Stimulated activated CD8-positive, alpha-beta memory T cell treated with anti-CD3 and anti-CD28 coated beads, Interleukin-15, amount 100 ng/mL, for 48 hours (primary cell): ENCODE measurements around the gene GRK5.

Experiments
- DNase-seq, 2 donors: peaks; one replicate each; pipeline ENCODE4 v3.0.0-alpha.2; 2020; ENCODE audit warnings: low read depth in 2 of 2

The GRK5 gene

GRCh38 chr10:119360181-119360921 lies 153.0 kb downstream of the GRK5 start:
- DNase-seq = no peak

DNA sequence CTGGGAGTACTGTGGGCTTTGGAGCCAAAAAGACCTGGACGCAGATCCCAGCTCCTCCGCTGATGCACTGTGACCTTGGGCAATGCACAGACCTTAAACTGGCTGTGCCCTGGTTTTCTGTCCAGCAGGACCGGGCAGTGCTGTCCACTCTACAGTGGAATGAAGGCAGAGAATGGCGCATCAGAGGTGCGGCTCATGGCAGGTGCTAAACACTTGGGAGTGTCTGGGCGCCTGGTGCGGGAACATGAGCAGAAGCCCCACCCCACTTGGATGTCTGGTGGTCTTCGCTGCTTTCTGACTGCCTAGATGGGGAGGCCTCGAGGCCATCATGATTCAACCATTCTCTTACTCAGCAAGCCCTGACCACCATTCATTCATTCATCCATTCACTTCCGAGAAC lies 153.7 kb downstream of the GRK5 start:
- no peak for DNase-seq

DNA sequence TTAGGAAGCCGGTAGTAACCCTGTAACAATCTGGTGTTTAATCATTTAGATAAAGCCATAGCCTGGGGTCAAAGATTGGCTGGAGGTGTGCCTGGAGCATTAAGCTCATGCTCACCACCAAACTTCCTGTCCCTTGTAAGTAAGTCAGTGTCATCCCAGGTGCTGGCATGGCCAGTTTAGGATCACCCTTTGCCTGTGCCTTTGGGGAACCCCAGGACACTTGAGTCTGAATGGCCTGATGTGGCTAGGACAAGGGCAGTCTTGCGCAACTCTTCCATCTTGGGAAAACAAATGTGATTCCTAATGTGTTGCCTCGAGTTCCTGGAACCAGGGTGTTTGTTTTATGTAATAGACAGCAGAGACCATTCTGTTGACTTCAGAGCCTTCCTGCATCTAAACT lies 154.8 kb downstream of the GRK5 start:
- DNase-seq = no peak

DNA sequence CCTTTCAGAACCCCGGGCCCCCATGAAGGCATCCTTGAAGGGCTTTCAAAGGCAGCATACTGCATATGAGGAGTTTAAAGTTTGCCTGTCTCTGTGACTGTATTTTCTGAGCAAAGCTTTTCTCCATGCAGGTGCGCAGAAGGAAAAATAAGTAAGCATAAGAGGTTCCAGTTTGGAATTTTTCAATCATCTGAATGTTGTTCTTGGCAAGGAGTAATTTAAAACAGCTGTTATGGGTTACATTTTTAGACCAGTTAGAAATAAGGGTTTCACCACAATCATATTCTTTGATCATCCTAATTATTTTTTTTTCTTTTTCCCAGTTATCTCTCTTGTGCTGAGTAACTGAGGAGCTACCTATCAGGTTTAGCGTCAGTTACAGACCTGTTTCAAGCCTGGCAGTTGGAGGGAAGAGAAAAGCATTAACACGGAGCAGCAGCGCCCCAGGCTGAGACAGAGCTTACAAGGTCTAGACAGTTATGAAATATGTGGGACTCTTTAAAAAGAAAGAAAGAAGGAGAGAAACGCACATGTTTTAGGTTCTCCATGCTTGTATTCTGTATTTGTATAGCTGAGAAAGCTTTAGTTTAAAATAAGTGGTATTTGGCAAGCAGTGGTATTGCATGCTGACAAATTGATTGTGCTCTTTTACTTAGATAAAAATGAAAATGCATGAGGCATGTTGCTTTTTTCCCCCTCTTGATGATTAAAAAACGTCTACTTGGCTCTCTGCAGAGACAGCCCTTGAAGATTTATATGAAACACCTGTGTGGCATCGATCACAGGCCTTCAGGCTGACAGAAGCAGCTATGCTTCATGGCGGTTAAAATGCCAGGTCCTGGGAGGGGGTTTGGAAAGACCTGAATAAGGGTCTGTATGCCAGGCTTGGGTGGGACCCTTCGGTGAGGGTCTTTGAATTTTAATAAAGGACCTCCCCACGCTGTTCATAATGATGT lies 157.6 kb downstream of the GRK5 start:
- no peak for DNase-seq

DNA sequence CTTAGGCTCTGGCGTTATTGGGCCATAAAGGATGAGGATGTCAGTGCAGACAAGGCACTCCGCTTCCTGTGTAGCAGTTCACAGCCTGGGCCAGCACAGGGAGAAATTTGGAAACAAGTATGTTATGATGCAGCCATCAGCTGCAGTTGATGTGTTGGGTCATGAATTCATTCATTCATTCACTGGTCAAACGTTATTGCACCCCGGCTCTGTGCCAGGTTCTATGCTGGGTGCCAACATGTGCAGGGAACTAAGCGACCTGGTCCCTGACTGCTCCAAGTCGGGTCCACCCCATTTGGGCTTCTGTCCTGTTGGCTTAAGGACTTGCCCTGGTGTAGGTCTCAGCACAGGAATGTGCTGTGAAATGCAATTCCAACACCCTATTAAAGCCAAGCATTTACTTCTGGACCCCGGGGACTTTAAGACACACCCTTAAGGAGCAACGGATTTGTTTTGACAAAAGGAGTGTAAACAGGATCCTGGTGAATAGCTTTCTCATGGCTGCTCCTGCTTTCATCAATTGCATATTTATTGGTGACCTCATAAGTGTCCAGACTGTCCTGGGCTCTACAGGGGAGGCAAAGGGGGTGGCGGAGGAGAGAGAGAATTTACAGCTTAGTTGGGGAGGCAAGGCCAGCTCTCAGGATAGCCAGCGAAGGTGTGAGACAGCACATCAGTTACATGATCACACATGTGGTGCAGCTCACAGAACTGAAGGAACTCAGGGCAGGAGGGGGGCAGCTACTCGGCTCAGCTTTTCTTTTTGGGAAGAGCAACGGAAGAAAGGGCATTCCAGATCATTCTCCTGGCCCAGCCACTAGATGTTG lies 158.6 kb downstream of the GRK5 start:
- DNase-seq = no peak

GRCh38 chr10:119367841-119368549 lies 160.6 kb downstream of the GRK5 start:
- DNase-seq = no peak

DNA sequence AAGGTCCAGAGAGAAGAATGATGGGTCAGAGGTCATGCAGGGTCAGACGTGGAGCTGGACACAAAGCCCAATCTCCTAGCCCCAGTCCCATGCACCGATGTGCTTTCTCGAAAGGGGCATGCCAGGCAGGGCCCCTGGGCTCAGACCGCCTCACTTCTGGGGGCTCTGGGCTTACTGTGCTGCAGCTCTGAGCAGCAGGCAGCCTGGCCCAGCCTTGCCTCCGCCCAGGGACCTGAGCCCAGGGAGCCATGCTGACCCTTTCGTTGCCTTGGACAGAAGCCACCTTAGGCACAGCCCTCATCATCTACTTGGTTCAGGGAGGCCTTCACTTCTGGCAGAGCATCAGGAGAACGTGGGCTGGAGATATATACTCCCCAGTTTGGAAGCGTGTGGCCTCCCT lies 161.2 kb downstream of the GRK5 start:
- DNase-seq = no peak

DNA sequence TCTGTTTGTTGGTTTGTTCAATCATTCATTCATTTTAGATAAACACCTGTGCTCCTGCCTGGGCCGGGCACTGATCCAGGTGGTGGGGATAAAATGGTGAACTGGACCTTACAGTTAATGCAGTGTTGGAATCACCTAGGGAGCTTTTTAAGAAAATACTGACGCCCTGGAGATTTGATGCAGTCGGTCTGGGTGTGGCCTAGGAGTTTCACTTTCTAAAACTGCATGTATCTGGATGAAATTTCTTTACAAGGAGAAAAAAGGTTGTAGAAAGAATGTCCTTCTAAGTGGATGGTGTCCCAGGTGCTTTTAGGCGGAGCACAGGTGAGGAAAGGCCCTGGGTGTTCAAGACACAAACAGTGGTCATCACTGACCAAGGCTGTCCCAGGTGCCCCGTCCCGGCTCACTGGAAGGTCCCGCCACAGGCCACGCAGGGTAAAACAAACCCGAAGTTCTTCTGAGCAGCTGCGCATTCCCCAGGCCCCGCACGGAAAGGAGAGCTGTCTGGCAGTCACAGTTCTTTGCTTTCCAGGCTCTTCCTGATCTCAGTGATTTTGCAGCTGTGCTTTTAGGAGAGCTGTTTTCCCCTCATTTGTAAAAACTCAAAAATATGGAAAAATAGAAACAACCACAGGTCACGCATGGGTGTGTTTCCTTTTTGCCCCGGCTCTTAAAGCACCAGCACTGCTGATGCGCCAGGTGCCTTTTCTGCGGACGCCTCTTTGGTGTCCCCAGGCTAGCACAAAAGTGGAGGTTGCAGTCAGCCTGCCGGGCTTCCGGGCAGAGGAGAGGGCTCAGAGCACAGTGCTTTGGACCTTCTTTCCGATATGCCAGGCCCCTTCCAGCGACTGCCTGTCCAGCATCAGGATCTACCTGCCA lies 161.9 kb downstream of the GRK5 start:
- DNase-seq = no peak

DNA sequence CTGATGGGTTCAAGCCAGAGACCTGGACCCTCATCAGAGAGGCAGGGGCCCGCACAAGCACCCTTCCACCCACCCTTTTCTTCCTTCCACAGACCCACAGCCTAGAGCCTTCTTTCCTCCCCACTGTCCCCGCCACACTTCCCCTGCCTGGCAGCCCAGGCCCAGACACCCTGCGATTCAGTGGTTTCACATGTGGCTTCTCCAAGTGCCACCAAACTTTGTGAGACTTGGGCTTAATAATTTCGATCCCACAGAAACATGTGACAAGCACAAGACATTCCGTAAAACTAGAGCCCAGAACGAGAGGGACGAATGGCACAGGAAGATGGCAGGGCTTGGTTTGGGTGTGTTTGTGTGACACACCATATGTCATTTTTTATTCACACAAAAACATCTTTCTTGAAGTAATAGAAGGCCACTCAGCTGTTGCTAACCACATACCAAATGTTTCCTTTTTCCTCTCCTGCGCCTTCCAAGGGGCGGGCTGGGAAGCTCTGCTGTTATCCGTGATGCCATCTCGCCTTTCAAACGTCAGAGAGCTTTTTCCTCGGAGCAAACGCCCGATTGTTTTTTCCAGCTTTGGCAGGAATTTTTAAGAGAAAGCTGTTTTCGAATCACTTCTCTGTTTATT lies 162.9 kb downstream of the GRK5 start:
- no peak for DNase-seq

DNA sequence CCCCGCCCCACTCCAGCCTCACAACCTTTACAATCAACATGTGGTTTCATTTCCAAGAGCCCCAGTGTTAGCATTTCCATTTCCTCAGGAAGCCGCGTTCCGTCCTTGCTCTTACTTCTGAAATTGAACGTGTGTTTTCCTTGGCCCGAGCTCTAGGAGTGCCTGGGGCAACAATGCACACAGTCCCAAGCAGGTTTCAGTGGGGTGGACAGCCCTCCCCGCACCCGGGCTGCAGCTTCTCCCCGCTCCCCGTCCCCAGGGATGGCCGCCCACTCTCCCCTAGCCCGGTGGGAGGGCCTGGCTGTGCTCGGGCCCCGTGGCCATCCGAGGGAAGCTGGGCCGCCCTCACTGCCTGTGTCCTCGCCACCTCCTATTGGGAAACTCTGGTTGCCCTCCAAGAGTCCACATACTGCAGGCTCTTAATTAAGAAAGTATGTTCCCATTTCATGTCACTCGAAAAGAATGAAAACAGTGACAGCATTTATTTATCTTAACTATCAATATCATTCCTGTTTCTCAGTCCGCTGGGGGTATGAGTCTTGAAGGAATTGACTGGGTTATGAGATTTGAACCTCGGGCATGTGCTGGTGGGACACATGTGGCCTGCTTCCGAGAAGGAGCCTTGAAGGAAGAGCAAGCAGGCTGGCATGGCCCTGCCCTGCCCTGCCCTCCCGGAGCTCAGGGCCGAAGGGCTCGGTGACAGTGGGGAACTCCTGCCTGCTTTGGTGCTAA lies 163.8 kb downstream of the GRK5 start:
- no peak for DNase-seq

DNA sequence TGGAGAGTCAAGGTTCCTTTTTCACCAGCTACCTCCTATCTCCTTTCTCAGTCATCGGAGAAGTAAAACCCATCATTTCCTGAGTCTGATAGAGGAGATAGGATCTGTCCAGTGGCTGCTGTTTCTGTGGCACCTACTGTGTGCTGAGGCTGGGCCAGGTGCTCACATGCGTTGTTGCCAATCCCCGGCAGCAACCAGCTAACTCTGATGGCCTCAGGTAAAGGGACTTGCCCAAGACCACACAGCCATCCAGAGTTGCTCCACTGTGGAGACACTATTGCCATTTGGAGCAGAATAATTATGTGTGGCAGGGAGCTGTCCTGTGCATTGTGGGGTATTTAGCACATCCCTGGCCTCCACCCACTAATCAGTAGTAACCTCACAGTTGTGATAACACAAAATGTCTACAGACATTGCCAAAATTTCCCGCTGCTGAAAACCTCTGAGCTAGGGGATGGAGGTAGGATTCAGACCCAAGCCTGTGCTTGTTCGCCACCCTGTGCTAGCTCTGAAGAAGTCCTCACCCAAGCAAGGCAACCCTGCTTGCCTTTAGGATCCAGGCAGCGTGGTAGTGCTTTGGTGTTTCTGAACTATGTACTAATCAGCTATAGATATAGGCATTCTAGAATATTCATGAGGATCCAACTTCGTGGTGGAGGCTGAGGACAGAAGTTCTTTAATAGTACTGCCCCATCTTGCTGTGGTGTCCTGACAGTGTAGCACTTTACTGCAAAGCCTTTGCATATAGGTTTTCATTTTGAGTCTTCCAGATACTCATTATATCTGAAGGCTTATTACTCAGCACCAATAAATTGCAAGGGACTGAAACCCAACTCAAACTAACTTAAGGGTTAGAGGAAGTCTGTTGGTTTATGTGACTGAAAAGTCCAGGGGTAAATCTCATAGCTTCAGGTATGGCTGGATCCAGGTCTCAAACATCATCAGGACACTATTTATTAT lies 164.6 kb downstream of the GRK5 start:
- DNase-seq = no peak

- DNase-seq = no peak
These were observed 166.1 kb downstream of the GRK5 start for GRCh38 chr10:119373294-119374102.

DNA sequence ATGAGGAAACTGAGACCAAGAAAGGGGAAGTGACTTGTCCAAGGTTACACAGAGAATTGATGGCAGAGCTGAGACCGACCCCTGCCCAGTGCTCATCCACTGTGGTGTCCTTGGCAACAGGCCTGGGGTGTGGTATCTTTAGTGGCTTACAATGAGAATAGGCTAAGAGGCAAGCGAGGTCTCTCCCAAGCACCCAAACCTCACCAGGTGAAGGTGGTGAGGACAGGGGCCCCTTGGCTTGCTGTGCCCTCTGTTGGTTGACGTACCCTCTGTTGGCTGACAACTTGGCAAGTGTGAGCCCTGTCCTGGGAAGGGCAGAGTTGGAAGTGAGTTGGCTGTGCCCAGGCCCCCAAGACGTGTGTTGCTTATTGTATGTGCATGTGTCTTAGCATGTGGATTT lies 166.9 kb downstream of the GRK5 start:
- DNase-seq = no peak

DNA sequence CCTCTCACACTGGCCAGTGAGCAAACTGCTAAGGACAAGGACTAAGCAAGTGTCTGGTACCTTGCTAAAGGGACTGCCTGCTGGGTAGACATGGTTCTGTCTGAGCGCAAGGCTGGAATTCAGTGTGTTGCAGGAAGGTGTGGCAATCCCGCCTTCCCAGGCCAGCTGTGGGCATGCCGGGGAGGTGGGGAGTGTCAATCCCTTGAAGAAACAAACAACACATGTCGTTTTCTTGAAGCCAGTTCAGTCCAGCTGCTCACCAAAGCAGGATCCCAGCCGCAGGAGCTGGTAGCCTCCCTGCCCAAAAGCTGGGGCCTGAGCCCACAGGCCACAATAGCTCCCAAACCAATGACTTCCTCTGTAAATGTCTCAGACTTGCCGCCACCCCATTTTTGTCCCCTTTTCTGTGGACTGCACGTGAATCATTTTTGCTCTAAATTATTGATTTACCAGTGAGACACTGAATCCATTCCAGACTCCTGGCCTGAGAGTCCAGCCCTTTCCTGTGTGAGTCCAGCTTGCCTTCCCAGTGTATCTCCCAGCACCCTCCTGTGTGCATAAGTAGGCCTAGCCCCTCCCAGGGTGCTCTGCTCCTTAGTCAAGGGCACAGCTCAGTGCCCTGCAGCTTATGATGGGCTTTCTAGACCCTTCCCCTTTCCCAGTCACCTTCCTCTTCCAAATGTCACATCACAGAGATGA lies 168.4 kb downstream of the GRK5 start:
- DNase-seq = no peak

DNA sequence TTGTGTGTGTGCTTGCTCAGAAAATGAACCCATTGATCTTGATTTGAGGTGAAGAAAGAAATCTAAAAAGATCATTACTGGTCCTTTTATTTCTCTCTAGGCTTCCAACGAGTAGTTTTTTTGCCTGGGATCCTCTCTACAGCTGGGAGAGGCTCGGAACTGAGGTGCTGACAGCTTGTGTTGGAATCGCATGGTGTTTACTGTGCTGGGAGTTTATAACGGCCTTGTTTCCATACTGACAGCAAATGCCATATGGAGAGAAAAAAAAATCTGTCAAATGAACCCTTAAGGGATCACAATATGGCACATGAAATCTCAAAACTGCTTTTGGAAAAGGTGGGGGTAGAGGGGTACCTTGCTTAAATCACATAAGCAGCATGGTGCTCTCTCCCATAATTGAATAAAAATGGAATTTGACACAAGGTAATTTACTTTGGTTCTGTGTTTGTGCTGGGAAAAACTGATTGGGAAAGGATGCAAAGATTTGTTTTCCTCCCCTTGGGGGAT lies 170.1 kb downstream of the GRK5 start:
- DNase-seq = no peak

DNA sequence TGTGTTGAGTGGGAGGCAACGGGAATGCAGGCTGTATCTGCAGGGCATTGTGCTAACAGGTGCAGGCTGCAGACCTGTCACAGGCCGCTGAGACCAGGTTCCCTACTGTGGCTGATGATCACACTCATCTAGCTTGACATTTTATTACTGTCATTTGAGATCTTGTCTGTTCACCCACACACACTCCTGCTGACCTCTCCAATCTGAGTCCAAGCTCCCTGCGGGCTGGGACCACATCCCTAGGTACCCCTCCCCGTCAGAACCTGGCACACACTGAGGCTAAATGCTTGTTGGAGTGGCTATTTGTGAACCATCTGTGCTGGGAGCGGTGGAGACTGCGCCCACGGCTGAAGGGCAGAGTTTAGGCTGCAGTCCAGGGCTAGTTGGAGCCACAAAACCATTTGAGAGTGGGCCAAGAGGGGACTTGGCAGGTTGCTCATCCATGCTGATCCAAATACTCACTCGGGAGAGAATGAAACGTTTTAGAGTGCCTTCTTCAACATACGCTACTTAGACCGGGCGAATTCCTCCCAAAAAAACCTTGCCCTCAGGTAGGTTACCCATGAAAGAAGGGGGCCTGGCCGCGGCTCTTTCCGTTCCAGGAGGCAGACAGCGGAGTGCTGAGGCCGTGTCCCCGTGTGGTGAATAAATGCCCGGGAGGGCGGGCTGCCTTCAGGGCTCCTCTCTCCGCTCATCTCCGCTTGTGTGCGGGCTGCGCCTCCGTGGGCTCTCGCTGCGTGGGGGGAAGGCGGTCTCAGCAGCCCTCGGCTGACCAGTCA lies 170.8 kb downstream of the GRK5 start:
- DNase-seq = no peak
